ENCODE data around the gene AQP6.

The AQP6 gene

DNA sequence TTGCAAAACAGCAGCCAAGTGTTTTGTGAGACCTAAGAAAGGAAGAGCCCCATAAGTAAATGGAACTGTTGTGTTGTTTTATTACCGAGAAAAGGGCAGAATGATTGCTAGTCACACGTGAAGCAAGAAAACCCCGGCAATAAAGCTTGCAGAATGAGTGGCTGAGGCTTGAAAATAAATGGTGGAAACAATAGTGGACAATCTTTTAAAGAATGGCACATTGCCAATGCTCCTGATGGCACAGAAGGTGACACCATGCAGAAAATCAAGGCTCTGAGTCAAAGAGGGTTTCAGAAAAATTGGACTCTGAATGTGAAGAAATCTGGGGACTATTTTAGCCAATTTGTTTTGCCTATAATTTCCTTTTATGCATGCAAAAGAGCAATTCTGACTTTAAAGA lies 26.2 kb upstream of the AQP6 start:
- H4K20me1 ChIP-seq (ENCODE audit: insufficient read depth, low read length): no peaks in the 10 kb centered on the region
- H3K4me1 ChIP-seq (ENCODE audit: insufficient read depth, low read length, severe bottlenecking): peaks cover 19% of the 10 kb centered on the region
- no peaks in the 10 kb centered on the region for H3K36me3 ChIP-seq (ENCODE audit: insufficient read depth, low read length)
- no peak overlapping the region for H3K27ac ChIP-seq (ENCODE audit: low read depth, low read length, poor library complexity, severe bottlenecking)
- H3K27me3 ChIP-seq (ENCODE audit: insufficient read depth, low read length): no peaks in the 10 kb centered on the region; the same call in 1 of the 2 replicates
- no peak overlapping the region for H3K4me2 ChIP-seq (ENCODE audit: low read length)
- no peak overlapping the region for H3K4me3 ChIP-seq (ENCODE audit: low read depth, low read length, poor library complexity, severe bottlenecking)
- TF ChIP-seq EZH2 (IDR thresholded peaks at IDR 0.05; ENCODE audit: borderline replicate concordance, low read length): no peak
- TF ChIP-seq CTCF (IDR thresholded peaks at IDR 0.05; ENCODE audit: low read length): no peak
- H3K9me3 ChIP-seq (ENCODE audit: low read length): no peaks in the 10 kb centered on the region
- no peak overlapping the region for H3K9ac ChIP-seq (ENCODE audit: low read length)
- H3K79me2 ChIP-seq (ENCODE audit: insufficient read depth, low read length): no peaks in the 10 kb centered on the region
- H3F3A ChIP-seq (ENCODE audit: insufficient read depth, low read length): no peaks in the 10 kb centered on the region
- H3K9me2 ChIP-seq (ENCODE audit: low read depth, low read length): no peaks in the 10 kb centered on the region
- no peak overlapping the region for H2AFZ ChIP-seq (ENCODE audit: low read length)

GRCh38 chr12:49947593-49948226 lies 25.0 kb upstream of the AQP6 start:
- H3K4me2 ChIP-seq (ENCODE audit: low read length): no peak overlapping the region
- no peaks in the 10 kb centered on the region for H3K9me2 ChIP-seq (ENCODE audit: low read depth, low read length)
- H4K20me1 ChIP-seq (ENCODE audit: insufficient read depth, low read length): no peaks in the 10 kb centered on the region
- no peaks in the 10 kb centered on the region for H3K36me3 ChIP-seq (ENCODE audit: insufficient read depth, low read length)
- H3K79me2 ChIP-seq (ENCODE audit: insufficient read depth, low read length): no peaks in the 10 kb centered on the region
- no peak overlapping the region for H3K9ac ChIP-seq (ENCODE audit: low read length)
- no peak overlapping the region for H2AFZ ChIP-seq (ENCODE audit: low read length)
- H3K4me3 ChIP-seq (ENCODE audit: low read depth, low read length, poor library complexity, severe bottlenecking): no peak overlapping the region
- H3K27ac ChIP-seq (ENCODE audit: low read depth, low read length, poor library complexity, severe bottlenecking): no peak overlapping the region
- no peaks in the 10 kb centered on the region; the same call in 1 of the 2 replicates for H3K27me3 ChIP-seq (ENCODE audit: insufficient read depth, low read length)
- no peaks in the 10 kb centered on the region for H3K9me3 ChIP-seq (ENCODE audit: low read length)
- H3F3A ChIP-seq (ENCODE audit: insufficient read depth, low read length): no peaks in the 10 kb centered on the region
- TF ChIP-seq EZH2 (IDR thresholded peaks at IDR 0.05; ENCODE audit: borderline replicate concordance, low read length): no peak
- no peak for TF ChIP-seq CTCF (IDR thresholded peaks at IDR 0.05; ENCODE audit: low read length)
- H3K4me1 ChIP-seq (ENCODE audit: insufficient read depth, low read length, severe bottlenecking): peaks cover 7% of the 10 kb centered on the region

DNA sequence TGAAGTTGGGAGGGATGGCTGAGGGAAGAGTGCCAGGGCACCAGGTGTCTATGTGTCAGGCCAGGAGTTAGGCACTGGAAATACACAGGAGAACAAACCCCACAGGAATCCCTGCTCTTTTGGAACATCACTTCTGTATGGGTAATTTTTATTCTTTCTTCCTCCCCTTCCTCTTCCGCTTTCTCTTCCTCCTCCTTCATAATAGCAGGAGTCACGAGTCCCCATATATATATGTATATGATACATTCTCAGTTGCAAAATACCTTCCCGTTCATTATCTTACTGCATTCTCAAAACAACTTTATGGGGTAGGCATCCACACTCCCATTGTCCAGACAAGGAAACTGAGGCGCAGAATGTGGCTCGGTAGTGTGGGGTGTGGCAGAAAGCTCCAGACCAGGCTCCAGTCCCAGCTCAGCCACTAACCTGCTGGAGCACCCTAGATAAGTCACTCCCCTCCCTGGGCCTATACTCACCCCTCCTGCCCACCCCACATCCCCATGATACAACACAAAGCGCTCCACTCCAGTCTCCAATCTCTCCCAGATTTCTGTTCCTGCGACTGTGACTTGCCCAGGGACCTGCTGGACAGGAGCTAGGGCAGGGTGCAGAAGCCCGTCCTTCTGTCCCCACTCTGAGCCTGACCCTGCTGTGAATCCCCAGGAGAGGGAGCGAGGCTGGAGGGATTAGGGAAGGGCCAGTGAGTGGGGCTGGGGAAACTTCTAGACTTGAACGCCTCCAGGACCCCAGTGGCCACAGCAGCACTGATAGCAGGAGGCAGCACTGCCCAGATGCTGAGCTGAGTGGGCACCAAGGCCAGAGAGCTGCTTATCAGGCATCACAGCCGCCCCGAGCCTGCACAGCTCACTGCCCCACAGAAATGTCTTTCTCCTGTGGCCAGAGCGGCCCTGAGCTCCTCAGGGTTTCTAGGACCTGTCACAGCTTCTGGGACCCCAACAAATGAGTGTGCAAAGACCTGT lies 23.6 kb upstream of the AQP6 start:
- Histone ChIP-seq H3K36me3 (ENCODE audit: insufficient read depth, low read length) (no peaks in the 10 kb centered on the region), H3K27me3 (ENCODE audit: insufficient read depth, low read length) (peaks cover 5% of the 10 kb centered on the region), H3K9me2 (ENCODE audit: low read depth, low read length) (no peaks in the 10 kb centered on the region), H2AFZ (ENCODE audit: low read length) (no peak overlapping the region), H3K79me2 (ENCODE audit: insufficient read depth, low read length) (no peaks in the 10 kb centered on the region), H4K20me1 (ENCODE audit: insufficient read depth, low read length) (no peaks in the 10 kb centered on the region), H3K27ac (ENCODE audit: low read depth, low read length, poor library complexity, severe bottlenecking) (no peak overlapping the region), H3K4me1 (ENCODE audit: insufficient read depth, low read length, severe bottlenecking) (peaks cover 6% of the 10 kb centered on the region), H3K9ac (ENCODE audit: low read length) (no peak overlapping the region), H3K9me3 (ENCODE audit: low read length) (no peaks in the 10 kb centered on the region), H3K4me2 (ENCODE audit: low read length) (no peak overlapping the region), H3F3A (ENCODE audit: insufficient read depth, low read length) (no peaks in the 10 kb centered on the region), H3K4me3 (ENCODE audit: low read depth, low read length, poor library complexity, severe bottlenecking) (no peak overlapping the region)
- no peak for TF ChIP-seq CTCF (IDR thresholded peaks at IDR 0.05; ENCODE audit: low read length)
- no peak for TF ChIP-seq EZH2 (IDR thresholded peaks at IDR 0.05; ENCODE audit: borderline replicate concordance, low read length)

All from OCI-LY1 (cell line).